Fibroblast of pulmonary artery (primary cell): ENCODE results near the gene TNFRSF8.

Experiments used
- DNase-seq: peaks from one replicate; pipeline ENCODE4 v3.0.0-alpha.2; 2010; ENCODE audit warnings: low read depth
- H3K4me3 ChIP-seq: replicated peaks from 2 replicates; pipeline ENCODE4 v1.5.1; 2011; ENCODE audit warnings: low read depth, mild to moderate bottlenecking, control low read depth, low read length, moderate library complexity
- TF ChIP-seq, protein P1 (sequence below): IDR thresholded peaks from 2 replicates; pipeline ENCODE4 v1.5.1; 2011; ENCODE audit warnings: mild to moderate bottlenecking, control low read depth, low read length, inconsistent platforms; ENCODE audit errors: missing control alignments

Gene TNFRSF8

GRCh38 chr1:12173631-12174121 lies 110.6 kb downstream of the TNFRSF8 start:
- no peak for DNase-seq
- TF ChIP-seq, protein P1, sequence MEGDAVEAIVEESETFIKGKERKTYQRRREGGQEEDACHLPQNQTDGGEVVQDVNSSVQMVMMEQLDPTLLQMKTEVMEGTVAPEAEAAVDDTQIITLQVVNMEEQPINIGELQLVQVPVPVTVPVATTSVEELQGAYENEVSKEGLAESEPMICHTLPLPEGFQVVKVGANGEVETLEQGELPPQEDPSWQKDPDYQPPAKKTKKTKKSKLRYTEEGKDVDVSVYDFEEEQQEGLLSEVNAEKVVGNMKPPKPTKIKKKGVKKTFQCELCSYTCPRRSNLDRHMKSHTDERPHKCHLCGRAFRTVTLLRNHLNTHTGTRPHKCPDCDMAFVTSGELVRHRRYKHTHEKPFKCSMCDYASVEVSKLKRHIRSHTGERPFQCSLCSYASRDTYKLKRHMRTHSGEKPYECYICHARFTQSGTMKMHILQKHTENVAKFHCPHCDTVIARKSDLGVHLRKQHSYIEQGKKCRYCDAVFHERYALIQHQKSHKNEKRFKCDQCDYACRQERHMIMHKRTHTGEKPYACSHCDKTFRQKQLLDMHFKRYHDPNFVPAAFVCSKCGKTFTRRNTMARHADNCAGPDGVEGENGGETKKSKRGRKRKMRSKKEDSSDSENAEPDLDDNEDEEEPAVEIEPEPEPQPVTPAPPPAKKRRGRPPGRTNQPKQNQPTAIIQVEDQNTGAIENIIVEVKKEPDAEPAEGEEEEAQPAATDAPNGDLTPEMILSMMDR = no peak
- H3K4me3 ChIP-seq = no peak overlapping the region

DNA sequence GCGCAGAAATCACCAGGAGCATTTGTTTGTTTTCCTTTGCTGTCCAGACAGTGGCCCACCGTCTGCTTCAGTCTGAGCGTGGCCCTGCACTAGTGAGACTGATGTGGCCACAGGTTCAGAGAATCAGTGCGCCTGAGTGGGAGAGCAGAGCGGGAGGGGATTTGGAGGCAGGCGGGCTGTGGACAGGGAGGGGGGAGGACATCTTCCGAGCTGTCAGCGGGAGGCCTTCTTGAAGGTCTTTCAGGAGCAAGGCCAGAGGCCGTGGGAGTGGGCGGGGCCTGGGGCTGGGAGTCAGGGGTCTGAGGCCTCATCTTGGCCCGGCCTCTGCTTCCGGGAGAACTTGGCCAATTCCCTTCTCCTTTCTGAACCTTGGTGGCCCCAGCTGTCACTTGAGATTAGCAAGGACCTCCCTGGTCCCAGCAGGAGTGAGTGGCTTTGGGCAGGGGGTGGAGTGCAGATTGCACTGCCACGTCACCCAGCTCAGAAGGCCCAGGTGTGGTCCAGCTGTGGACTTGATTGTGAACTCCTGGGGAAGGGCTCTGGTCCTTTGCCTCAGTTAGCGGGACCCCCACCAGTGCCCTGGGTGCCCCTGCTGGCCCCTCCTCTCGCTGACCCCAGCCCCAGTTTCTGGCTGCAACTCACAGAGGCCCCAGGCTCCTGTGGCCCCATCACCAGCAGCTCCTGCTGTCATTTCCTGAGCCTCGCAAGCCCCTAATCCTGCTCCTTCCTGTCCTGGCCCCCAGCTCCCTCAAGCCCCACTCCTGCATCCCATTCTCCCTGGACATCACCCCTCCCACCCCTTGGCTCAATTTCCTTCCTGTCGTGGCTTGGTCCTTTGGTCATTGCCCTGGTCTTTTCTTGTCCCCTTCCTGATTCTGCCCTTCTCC lies 112.1 kb downstream of the TNFRSF8 start:
- DNase-seq = peak; percentile 38
- no peak overlapping the region for H3K4me3 ChIP-seq
- TF ChIP-seq, protein P1 = no peak

DNA sequence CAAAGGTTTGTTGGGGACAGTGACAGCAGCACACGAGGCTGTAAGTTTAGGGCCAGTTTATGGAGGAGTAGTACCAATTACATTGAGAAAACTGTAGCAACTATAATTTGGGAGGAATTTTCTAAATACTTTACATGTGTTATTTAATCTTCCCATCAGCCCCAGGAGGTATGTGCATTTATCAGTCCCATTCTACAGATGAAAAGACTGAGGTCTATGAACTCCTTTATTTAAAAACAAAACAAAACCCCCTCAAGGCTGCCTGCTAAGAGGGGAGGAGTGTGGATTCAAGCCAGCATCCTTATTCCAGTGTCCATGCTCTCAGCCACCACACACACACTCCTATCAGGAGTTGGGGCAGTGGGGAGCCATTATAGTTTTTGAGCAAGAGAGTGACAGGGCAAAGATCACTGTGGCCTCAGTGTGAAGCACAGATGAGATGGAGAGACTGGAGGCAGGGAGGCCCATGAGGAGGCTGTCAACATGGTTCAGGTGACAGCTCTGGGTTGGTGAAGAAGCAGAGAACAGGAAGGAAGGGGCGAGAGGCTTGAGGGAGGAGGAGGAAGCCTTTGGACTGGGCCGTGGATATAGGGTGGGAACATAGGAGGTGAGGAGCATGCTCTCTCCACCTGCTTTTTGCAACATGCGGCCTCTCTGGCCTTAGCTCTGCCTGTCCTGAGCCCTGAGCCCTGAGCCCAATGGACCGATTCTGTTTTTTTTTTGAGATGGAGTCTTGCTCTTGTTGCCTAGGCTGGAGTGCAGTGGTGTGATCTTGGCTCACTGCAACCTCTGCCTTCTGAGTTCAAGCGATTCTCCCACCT lies 113.4 kb downstream of the TNFRSF8 start:
- TF ChIP-seq, protein P1 = no peak
- H3K4me3 ChIP-seq = no peak overlapping the region
- no peak for DNase-seq

DNA sequence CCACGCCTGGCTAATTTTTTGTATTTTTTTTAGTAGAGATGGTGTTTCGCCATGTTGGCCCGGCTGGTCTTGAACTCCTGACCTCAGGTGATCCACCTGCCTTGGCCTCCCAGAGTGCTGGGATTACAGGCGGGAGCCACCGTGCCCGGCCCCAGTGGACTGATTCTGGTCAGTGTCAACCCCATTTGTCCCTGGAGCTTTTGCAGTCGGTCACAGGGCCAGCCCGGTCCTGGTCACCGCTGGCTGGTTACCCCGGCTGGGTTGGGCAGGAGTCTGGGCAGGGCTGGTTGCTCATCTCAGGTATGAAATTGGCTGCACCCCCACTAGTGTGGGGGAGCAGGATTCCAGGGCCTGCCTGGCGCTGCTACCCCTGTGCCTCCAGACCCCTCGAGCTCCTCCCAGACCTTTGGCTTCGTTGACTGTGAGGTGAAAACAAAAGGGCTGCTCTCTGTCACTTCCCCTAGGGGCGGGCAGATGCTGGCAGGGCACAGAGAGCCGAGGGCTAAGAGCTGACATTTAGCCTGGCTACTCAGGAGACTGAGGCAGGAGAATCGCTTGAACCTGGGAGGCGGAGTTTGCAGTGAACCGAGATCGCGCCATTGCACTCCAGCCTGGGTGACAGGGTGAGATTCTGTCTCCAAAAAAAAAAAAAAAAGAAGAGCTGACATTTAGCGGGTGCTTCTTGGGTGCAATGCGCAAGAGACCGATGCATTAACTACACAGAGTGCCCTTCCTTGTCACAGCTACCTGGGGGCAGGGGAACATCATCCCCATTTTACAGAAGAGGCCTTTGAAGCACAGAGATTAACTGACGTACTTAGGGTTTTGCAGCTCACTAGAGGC lies 114.3 kb downstream of the TNFRSF8 start:
- no peak for DNase-seq
- no peak overlapping the region for H3K4me3 ChIP-seq
- TF ChIP-seq, protein P1 = no peak

DNA sequence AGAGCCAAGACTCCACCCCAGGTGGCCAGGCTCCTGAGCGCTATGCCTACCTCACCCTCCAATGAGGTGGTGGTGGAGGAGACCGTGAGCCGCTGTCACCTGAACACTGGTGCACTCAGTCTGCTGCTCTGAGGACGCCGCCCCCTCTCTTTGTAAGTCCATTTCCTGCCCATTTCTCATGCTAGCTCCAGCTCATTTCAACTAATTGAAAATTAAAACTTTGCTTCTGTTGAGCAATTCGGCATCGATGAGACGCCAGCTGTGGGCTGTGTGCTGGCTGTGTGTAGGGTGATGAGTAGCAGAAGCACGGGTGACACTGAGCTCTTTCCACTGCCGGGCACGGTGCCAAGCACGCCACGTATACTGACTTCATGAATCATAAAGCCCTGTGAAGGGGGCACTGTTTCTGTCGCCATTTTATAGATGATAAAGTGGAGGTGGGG lies 114.9 kb downstream of the TNFRSF8 start:
- peak; percentile 92 for DNase-seq
- H3K4me3 ChIP-seq = no peak overlapping the region
- TF ChIP-seq, protein P1 = no peak

- no peak for DNase-seq
- TF ChIP-seq, protein P1 = no peak
- H3K4me3 ChIP-seq = no peak overlapping the region
These were observed 115.4 kb downstream of the TNFRSF8 start for GRCh38 chr1:12178511-12178910.
